Mucosa of descending colon (tissue), 3 donors: ENCODE measurements around the gene PTPRF. TPM values are rescaled to one million over a fixed set of nuclear protein-coding genes. Genes with fewer than 3 reads are reported as not detected.

Experiments used
- ATAC-seq: fragments of 200-7000 bp; cut with Tn5 transposase; one replicate; pipeline ENCODE4 v1.9.1; 2020; ENCODE audit warnings: mild to moderate bottlenecking, moderate library complexity
- DNase-seq, 3 donors: peaks; one replicate each; pipeline ENCODE4 v3.0.0-alpha.2; 2020
- H3K36me3 ChIP-seq: fragments of 200-600 bp; one replicate; pipeline ENCODE4 v1.8.0; 2021; ENCODE audit warnings: low read depth, mild to moderate bottlenecking
- H3K4me1 ChIP-seq: fragments of 200-600 bp; one replicate; pipeline ENCODE4 v1.8.0; 2021; ENCODE audit warnings: low read depth, mild to moderate bottlenecking
- H3K4me3 ChIP-seq: fragments of 200-600 bp; one replicate; pipeline ENCODE4 v1.8.0; 2021; ENCODE audit warnings: mild to moderate bottlenecking
- H3K9me3 ChIP-seq: fragments of 200-600 bp; one replicate; pipeline ENCODE4 v1.8.0; 2021; ENCODE audit warnings: mild to moderate bottlenecking
- CTCF ChIP-seq: fragments of 200-600 bp; IDR thresholded peaks from one replicate; pipeline ENCODE4 v1.8.0; 2022; ENCODE audit warnings: antibody characterized with exemption, mild to moderate bottlenecking
- intact Hi-C, 2 donors: fragments of 100-400 bp; cut with DNase I in 1 of 2; cut with micrococcal nuclease in 1 of 2; formaldehyde crosslinking; loops; one replicate each; pipeline versions ENCODE4 v1.11.0 to v1.11.1; 2022; cut with DNase I, micrococcal nuclease
- total RNA-seq, 3 donors: library from RNA; stranded (reverse); fragmentation: NEBNext Ultra II Directional in 2 of 3; extraction: Animal tissue kit (Norgen Biotek cat#: 25700) in 2 of 3; gene quantifications; one replicate each; pipeline versions ENCODE4 v1.2.1 to v1.2.4, GENCODE V29; 2021 to 2023
- donor health status: DM: no; HTN: no; CAD: no; lungs with moderate emphysema.
- donor health status: DM: no; HTN: no; CAD: no.
- donor health status: DM: no; HTN: yes; CAD: no.

PTPRF gene
- total RNA-seq, 3 donors from 2014 or later = 355 to 752 (median 384) TPM

GRCh38 chr1:43597721-43598120 lies 67.0 kb downstream of the PTPRF start:
- ATAC-seq = no peak
- H3K4me1 ChIP-seq = no peaks in the 10 kb centered on the region
- intact Hi-C loops = no loop called here
- DNase-seq = no peak
- no peak overlapping the region for H3K4me3 ChIP-seq
- no peaks in the 10 kb centered on the region for H3K36me3 ChIP-seq
- TF ChIP-seq CTCF = no peak
- H3K9me3 ChIP-seq = no peaks in the 10 kb centered on the region

GRCh38 chr1:43598622-43599021 lies 67.9 kb downstream of the PTPRF start:
- DNase-seq = no peak
- Histone ChIP-seq H3K9me3 (no peaks in the 10 kb centered on the region), H3K36me3 (no peaks in the 10 kb centered on the region), H3K4me3 (no peak overlapping the region), H3K4me1 (no peaks in the 10 kb centered on the region)
- intact Hi-C loops = no loop called here
- no peak for ATAC-seq
- TF ChIP-seq CTCF = no peak

GRCh38 chr1:43600033-43601020 lies 69.6 kb downstream of the PTPRF start:
- TF ChIP-seq CTCF = no peak
- Histone ChIP-seq H3K4me3 (no peak overlapping the region), H3K9me3 (no peaks in the 10 kb centered on the region), H3K36me3 (no peaks in the 10 kb centered on the region), H3K4me1 (no peaks in the 10 kb centered on the region)
- DNase-seq (no peak), ATAC-seq (no peak)
- intact Hi-C loops = no loop called here

GRCh38 chr1:43602990-43603389 lies 72.3 kb downstream of the PTPRF start:
- Histone ChIP-seq H3K9me3 (no peaks in the 10 kb centered on the region), H3K36me3 (peaks cover 6% of the 10 kb centered on the region), H3K4me1 (no peaks in the 10 kb centered on the region), H3K4me3 (no peak overlapping the region)
- intact Hi-C loops = no loop called here
- ATAC-seq (no peak), DNase-seq (no peak)
- no peak for TF ChIP-seq CTCF

GRCh38 chr1:43604192-43604591 lies 73.5 kb downstream of the PTPRF start:
- Histone ChIP-seq H3K36me3 (peaks cover 6% of the 10 kb centered on the region), H3K9me3 (no peaks in the 10 kb centered on the region), H3K4me1 (no peaks in the 10 kb centered on the region), H3K4me3 (no peak overlapping the region)
- no peak for DNase-seq
- intact Hi-C loops = no loop called here
- TF ChIP-seq CTCF = no peak
- ATAC-seq = no peak
